Vagina (tissue), 2 donors: ENCODE data around the gene OR4N5.
"Not testable (repeated sequence)": the region's sequence is repeated elsewhere in the genome, so short reads cannot be mapped to it uniquely, and the experiment has no call there.

Experiments
- CTCF ChIP-seq, 3 experiments: fragments of 450-650 bp in 2 of 3; fragments of 200-600 bp in 1 of 3; sonication (generic) in 1 of 3; IDR thresholded peaks; one replicate each; pipeline ENCODE4 v1.5.1; 2017 to 2019; ENCODE audit warnings: antibody characterized with exemption in 3 of 3, mild to moderate bottlenecking in 2 of 3, moderate library complexity in 2 of 3
- POLR2A ChIP-seq, 2 donors: fragments of 450-650 bp; IDR thresholded peaks; one replicate each; pipeline ENCODE4 v1.6.1; 2017; ENCODE audit warnings: antibody characterized with exemption in 2 of 2, mild to moderate bottlenecking in 2 of 2, moderate library complexity in 2 of 2

- TF ChIP-seq POLR2A, CTCF (IDR thresholded peaks at IDR 0.05): not testable (repeated sequence)
Observed at GRCh38 chr14:20174205-20174604, 35.6 kb downstream of the OR4N5 start.
